OCI-LY7 (cell line): ENCODE results near the gene GYG1. TPM values are rescaled to one million over a fixed set of nuclear protein-coding genes. Genes with fewer than 3 reads are reported as not detected.

Experiments used
- BruUV-seq: library from RNA; stranded (reverse); fragments of 400-500 nt; replicated peaks from 2 replicates; lab custom pipeline; 2021; lab: Mats Ljungman, UMichigan
- CTCF ChIA-PET: fragments of 300-600 bp; sonication (Branson Sonifier 250); formaldehyde crosslinking; loops from one replicate; lab custom pipeline; 2022; ENCODE audit warnings: antibody characterized with exemption; ENCODE audit not compliant: unreplicated experiment; lab: Charles Lee
- POLR2A ChIA-PET: fragments of 300-600 bp; sonication (Branson Sonifier 250); formaldehyde crosslinking; loops from one replicate; lab custom pipeline; 2022; ENCODE audit warnings: antibody characterized with exemption; lab: Charles Lee
- DNase-seq: peaks from one replicate; pipeline ENCODE4 v3.0.0-alpha.2; 2015; ENCODE audit warnings: low spot score
- H2AFZ ChIP-seq: fragments of 200-600 bp; sonication (generic), shearing (Covaris generic); 2 replicates; pipeline ENCODE4 v1.6.1; 2014; ENCODE audit warnings: mild to moderate bottlenecking, antibody characterized with exemption, low read length, moderate library complexity
- H3K27ac ChIP-seq: fragments of 200-600 bp; sonication (generic); 2 replicates; pipeline ENCODE4 v1.5.1; 2014; ENCODE audit warnings: mixed run types, low read depth, mild to moderate bottlenecking, moderate library complexity, low read length, inconsistent platforms; ENCODE audit not compliant: poor library complexity, severe bottlenecking
- H3K36me3 ChIP-seq: fragments of 200-600 bp; sonication (generic); 2 replicates; pipeline ENCODE4 v1.6.1; 2014; ENCODE audit warnings: mild to moderate bottlenecking, antibody characterized with exemption, low read length, moderate library complexity, mixed read lengths; ENCODE audit not compliant: insufficient read depth
- H3K4me1 ChIP-seq: fragments of 200-600 bp; sonication (generic); 2 replicates; pipeline ENCODE4 v1.5.1; 2014; ENCODE audit warnings: mild to moderate bottlenecking, low read length; ENCODE audit not compliant: insufficient read depth, poor library complexity, severe bottlenecking
- H3K4me2 ChIP-seq: fragments of 200-600 bp; sonication (generic); 2 replicates; pipeline ENCODE4 v1.6.1; 2014; ENCODE audit warnings: mild to moderate bottlenecking, low read length
- H3K4me3 ChIP-seq: fragments of 200-600 bp; sonication (generic); 2 replicates; pipeline ENCODE4 v1.5.1; 2014; ENCODE audit warnings: mild to moderate bottlenecking, low read depth, low read length; ENCODE audit not compliant: poor library complexity, severe bottlenecking
- H3K79me2 ChIP-seq: fragments of 200-600 bp; sonication (generic); 2 replicates; pipeline ENCODE4 v1.6.1; 2016; ENCODE audit warnings: low read depth, mild to moderate bottlenecking, low read length, moderate library complexity, mixed read lengths; ENCODE audit not compliant: insufficient read depth
- H3K9me2 ChIP-seq: fragments of 200-600 bp; sonication (generic); 2 replicates; pipeline ENCODE4 v1.6.1; 2016; ENCODE audit warnings: mild to moderate bottlenecking, low read length, mixed read lengths; ENCODE audit not compliant: insufficient read depth
- H3K9me3 ChIP-seq: fragments of 200-600 bp; sonication (generic); 2 replicates; pipeline ENCODE4 v1.6.1; 2014; ENCODE audit warnings: mild to moderate bottlenecking, mixed run types, low read length, mixed read lengths
- H4K20me1 ChIP-seq: fragments of 200-600 bp; sonication (generic); 2 replicates; pipeline ENCODE4 v1.6.1; 2014; ENCODE audit warnings: mild to moderate bottlenecking, antibody characterized with exemption, low read length, moderate library complexity, mixed read lengths; ENCODE audit not compliant: insufficient read depth
- EZH2phosphoT487 ChIP-seq: fragments of 200-600 bp; sonication (generic); IDR thresholded peaks from 2 replicates; pipeline ENCODE4 v1.6.1; 2018; ENCODE audit warnings: low read depth, borderline replicate concordance, mild to moderate bottlenecking, mixed run types, antibody characterized with exemption, low read length, moderate library complexity, mixed read lengths
- intact Hi-C: fragments of 100-400 bp; cut with micrococcal nuclease; formaldehyde crosslinking; loops from one replicate; pipeline ENCODE4 v1.10.0; 2022; ENCODE audit not compliant: unreplicated experiment
- total RNA-seq, 2 experiments: library from RNA; depleted of rRNA in 1 of 2; stranded (reverse); fragments of >200 nt in 1 of 2; shearing (Covaris generic) in 1 of 2; gene quantifications; 2 replicates each; pipeline ENCODE4 v1.2.3, GENCODE V29; 2014 to 2022
- TF ChIP-seq, protein P1 (sequence below): fragments of 200-600 bp; sonication (generic); conservative IDR thresholded peaks from 2 replicates; pipeline ENCODE4 v1.5.1; 2014; ENCODE audit warnings: mild to moderate bottlenecking, antibody characterized with exemption, low read length, moderate library complexity, mixed read lengths

Gene GYG1
- total RNA-seq, 2 experiments from 2014 or later: 11.5 to 53.6 TPM

DNA sequence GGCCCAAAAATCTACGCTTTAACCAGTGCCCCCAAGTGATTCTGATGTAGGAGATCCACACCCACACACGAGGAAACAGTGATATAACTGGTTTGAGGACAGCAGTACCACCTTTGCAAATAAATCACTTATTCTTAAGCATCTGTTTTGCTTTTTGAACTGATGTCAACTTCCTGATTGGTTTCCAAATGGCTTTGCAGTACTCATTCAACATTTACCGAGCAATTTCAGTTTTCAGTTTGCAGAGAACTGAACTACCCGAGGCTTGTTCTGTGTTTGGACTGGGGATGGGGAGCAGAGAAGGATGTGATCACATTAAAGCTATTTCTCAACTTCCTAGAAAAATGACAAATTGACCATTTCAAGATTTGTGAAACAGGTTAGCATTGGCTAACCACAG lies 1.1 kb upstream of the GYG1 start:
- H3K27ac ChIP-seq: no peak overlapping the region
- POLR2A ChIA-PET: interaction anchor here (0.5 to 2.1 kb wide), 16 partner anchors 10 to 706 kb away, joined by 3 to 8 read pairs (median 3); no protein-coding TSS in a partner anchor
- no peak for TF ChIP-seq EZH2phosphoT487
- TF ChIP-seq, protein P1, sequence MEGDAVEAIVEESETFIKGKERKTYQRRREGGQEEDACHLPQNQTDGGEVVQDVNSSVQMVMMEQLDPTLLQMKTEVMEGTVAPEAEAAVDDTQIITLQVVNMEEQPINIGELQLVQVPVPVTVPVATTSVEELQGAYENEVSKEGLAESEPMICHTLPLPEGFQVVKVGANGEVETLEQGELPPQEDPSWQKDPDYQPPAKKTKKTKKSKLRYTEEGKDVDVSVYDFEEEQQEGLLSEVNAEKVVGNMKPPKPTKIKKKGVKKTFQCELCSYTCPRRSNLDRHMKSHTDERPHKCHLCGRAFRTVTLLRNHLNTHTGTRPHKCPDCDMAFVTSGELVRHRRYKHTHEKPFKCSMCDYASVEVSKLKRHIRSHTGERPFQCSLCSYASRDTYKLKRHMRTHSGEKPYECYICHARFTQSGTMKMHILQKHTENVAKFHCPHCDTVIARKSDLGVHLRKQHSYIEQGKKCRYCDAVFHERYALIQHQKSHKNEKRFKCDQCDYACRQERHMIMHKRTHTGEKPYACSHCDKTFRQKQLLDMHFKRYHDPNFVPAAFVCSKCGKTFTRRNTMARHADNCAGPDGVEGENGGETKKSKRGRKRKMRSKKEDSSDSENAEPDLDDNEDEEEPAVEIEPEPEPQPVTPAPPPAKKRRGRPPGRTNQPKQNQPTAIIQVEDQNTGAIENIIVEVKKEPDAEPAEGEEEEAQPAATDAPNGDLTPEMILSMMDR: no peak

DNA sequence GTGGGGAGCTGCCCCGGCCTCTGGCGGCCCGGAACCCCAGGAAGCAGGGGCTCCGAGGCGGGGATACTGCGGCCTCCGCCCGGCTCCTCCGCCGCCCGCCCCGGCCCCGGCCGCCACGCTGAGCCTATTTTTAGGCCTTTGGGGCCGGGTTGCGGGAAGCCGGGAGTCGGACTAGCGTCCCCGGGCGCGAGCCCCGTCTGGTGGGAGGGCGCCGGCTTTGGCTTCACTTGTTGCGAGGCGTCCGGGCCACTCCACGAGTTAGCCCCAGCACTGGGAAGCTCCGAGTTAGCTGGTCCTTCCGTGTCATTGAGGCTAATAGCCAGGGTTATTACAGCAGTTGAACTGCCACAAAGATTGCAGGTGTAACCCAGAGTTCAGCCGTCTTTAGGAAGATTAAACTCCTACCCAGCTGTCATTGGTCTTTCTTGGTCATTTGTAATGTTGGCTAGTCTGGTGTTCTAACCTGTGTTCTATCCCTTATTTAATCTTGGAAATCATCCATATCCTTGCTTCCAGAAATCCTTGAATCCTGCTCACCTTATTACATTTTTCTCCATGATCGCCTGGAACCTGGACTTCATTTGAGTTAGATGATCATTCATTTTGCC lies 791 bp downstream of the GYG1 start:
- POLR2A ChIA-PET: interaction anchor here (0.7 to 2.1 kb wide), 12 partner anchors 8 to 154 kb away, joined by 3 to 8 read pairs (median 4); partner anchors contain the start of gene HPS3
- TF ChIP-seq EZH2phosphoT487: no peak
- TF ChIP-seq, protein P1: no peak
- Histone ChIP-seq H4K20me1 (no peaks in the 10 kb centered on the region), H3K4me3 (peak overlapping the region; percentile 81), H3K4me1 (peaks cover 20% of the 10 kb centered on the region), H3K9me2 (no peaks in the 10 kb centered on the region), H3K36me3 (peaks cover 34% of the 10 kb centered on the region), H3K4me2 (peak overlapping the region; percentile 82), H3K27ac (peak overlapping the region; percentile 50), H3K9me3 (no peaks in the 10 kb centered on the region), H3K79me2 (peaks cover 4% of the 10 kb centered on the region; the same call in 1 of the 2 replicates), H2AFZ (peak overlapping the region; percentile 100)
- DNase-seq: peak; percentile 61
- BruUV-seq: no TSS peak
- CTCF ChIA-PET: interaction anchor here (0.7 to 1.2 kb wide), 2 partner anchors 39 to 138 kb away, joined by 3 read pairs; no protein-coding TSS in a partner anchor
- intact Hi-C loops: loop anchor here (5.0 kb wide), 3 partner anchors 135 to 1415 kb away; partner anchors contain the start of genes HPS3, RNF13 and TSC22D2

More for the DNA sequence above, 1.1 kb upstream of the GYG1 start:
- Histone ChIP-seq H3K4me3 (peak overlapping the region; percentile 81), H3K4me2 (peak overlapping the region; percentile 82), H3K9me3 (no peaks in the 10 kb centered on the region), H3K9me2 (no peaks in the 10 kb centered on the region), H3K4me1 (peaks cover 20% of the 10 kb centered on the region), H3K36me3 (peaks cover 15% of the 10 kb centered on the region; the same call in 1 of the 2 replicates), H2AFZ (peak overlapping the region; percentile 100), H3K79me2 (peaks cover 4% of the 10 kb centered on the region; the same call in 1 of the 2 replicates), H4K20me1 (no peaks in the 10 kb centered on the region)
- intact Hi-C loops: loop anchor here (2.0 to 5.0 kb wide), 4 partner anchors 97 to 1417 kb away; partner anchors contain the start of genes HLTF, HPS3, RNF13 and TSC22D2
- BruUV-seq: TSS peak; percentile 46
- CTCF ChIA-PET: no interaction called here
- DNase-seq: peak; percentile 5
